Breast epithelium (tissue), 3 donors: ENCODE measurements around the gene KCNK3.

Experiments used
- CTCF ChIP-seq, 3 donors: fragments of 450-650 bp; IDR thresholded peaks; one replicate each; pipeline ENCODE4 v1.5.1; 2016 to 2017; ENCODE audit warnings: antibody characterized with exemption in 3 of 3, mild to moderate bottlenecking in 3 of 3, moderate library complexity in 3 of 3
- POLR2A ChIP-seq: fragments of 450-650 bp; IDR thresholded peaks from one replicate; pipeline ENCODE4 v1.6.1; 2016; ENCODE audit warnings: antibody characterized with exemption, mild to moderate bottlenecking, moderate library complexity
- POLR2AphosphoS5 ChIP-seq, 3 donors: sonication (generic); formaldehyde crosslinking; IDR thresholded peaks; one replicate each; pipeline ENCODE4 v1.6.1; 2017; ENCODE audit warnings: antibody characterized with exemption in 3 of 3

GRCh38 chr2:26682155-26682554, 10.4 kb upstream of the KCNK3 start:
- TF ChIP-seq CTCF (IDR thresholded peaks at IDR 0.05) = no peak
- no peak for TF ChIP-seq POLR2A
- no peak for TF ChIP-seq POLR2AphosphoS5 (IDR thresholded peaks at IDR 0.05)
